ENCODE measurements around the gene RAB38. TPM values are rescaled to one million over a fixed set of nuclear protein-coding genes. Genes with fewer than 3 reads are reported as not detected.

RAB38 gene
- total RNA-seq, 1 donor = 1.2 TPM

GRCh38 chr11:88175569-88176075, 379 bp upstream of the RAB38 start:
- DNase-seq (ENCODE audit: low read depth) = no peak
- TF ChIP-seq CTCF (IDR thresholded peaks at IDR 0.05; ENCODE audit: insufficient read depth, low read length) = no peak
- H3K4me3 ChIP-seq (ENCODE audit: low read depth, low read length) = no peak overlapping the region

GRCh38 chr11:88173956-88174355, 1.3 kb downstream of the RAB38 start:
- DNase-seq (ENCODE audit: low read depth) = no peak
- no peak for TF ChIP-seq CTCF (IDR thresholded peaks at IDR 0.05; ENCODE audit: insufficient read depth, low read length)
- no peak overlapping the region for H3K4me3 ChIP-seq (ENCODE audit: low read depth, low read length)

- DNase-seq (ENCODE audit: low read depth) = no peak
- TF ChIP-seq CTCF (IDR thresholded peaks at IDR 0.05; ENCODE audit: insufficient read depth, low read length) = no peak
- H3K4me3 ChIP-seq (ENCODE audit: low read depth, low read length) = no peak overlapping the region
These were observed 3.3 kb downstream of the RAB38 start for GRCh38 chr11:88171982-88172381.

GRCh38 chr11:88170673-88171072, 4.6 kb downstream of the RAB38 start:
- no peak for TF ChIP-seq CTCF (IDR thresholded peaks at IDR 0.05; ENCODE audit: insufficient read depth, low read length)
- DNase-seq (ENCODE audit: low read depth) = no peak
- H3K4me3 ChIP-seq (ENCODE audit: low read depth, low read length) = no peak overlapping the region

- DNase-seq (ENCODE audit: low read depth) = no peak
- TF ChIP-seq CTCF (IDR thresholded peaks at IDR 0.05; ENCODE audit: insufficient read depth, low read length) = no peak
- H3K4me3 ChIP-seq (ENCODE audit: low read depth, low read length) = no peak overlapping the region
These were observed 5.4 kb downstream of the RAB38 start for GRCh38 chr11:88169881-88170280.

- no peak overlapping the region for H3K4me3 ChIP-seq (ENCODE audit: low read depth, low read length)
- peak; percentile 43 for DNase-seq (ENCODE audit: low read depth)
- no peak for TF ChIP-seq CTCF (IDR thresholded peaks at IDR 0.05; ENCODE audit: insufficient read depth, low read length)
These were observed 5.8 kb downstream of the RAB38 start for GRCh38 chr11:88169471-88169870.

- no peak for TF ChIP-seq CTCF (IDR thresholded peaks at IDR 0.05; ENCODE audit: insufficient read depth, low read length)
- no peak for DNase-seq (ENCODE audit: low read depth)
- no peak overlapping the region for H3K4me3 ChIP-seq (ENCODE audit: low read depth, low read length)
These were observed 7.4 kb downstream of the RAB38 start for GRCh38 chr11:88167853-88168252.
